Upper lobe of right lung (tissue), 1 donor: ENCODE results near the gene TNFRSF6B. TPM values are rescaled to one million over a fixed set of nuclear protein-coding genes. Genes with fewer than 3 reads are reported as not detected.
"Not testable (repeated sequence)": the region's sequence is repeated elsewhere in the genome, so short reads cannot be mapped to it uniquely, and the experiment has no call there.

Source experiments
- ATAC-seq: fragments of 200-7000 bp; cut with Tn5 transposase; one replicate; pipeline ENCODE4 v1.9.1; 2020; ENCODE audit warnings: mild to moderate bottlenecking, moderate library complexity
- DNase-seq: peaks from one replicate; pipeline ENCODE4 v3.0.0-alpha.2; 2020
- H3K27ac ChIP-seq: fragments of 200-600 bp; one replicate; pipeline ENCODE4 v1.8.0; 2022
- H3K27me3 ChIP-seq: fragments of 200-600 bp; one replicate; pipeline ENCODE4 v1.8.0; 2022; ENCODE audit warnings: mild to moderate bottlenecking
- H3K36me3 ChIP-seq: fragments of 200-600 bp; one replicate; pipeline ENCODE4 v1.8.0; 2022
- H3K4me1 ChIP-seq: fragments of 200-600 bp; one replicate; pipeline ENCODE4 v1.8.0; 2022
- H3K4me3 ChIP-seq: fragments of 200-600 bp; one replicate; pipeline ENCODE4 v1.8.0; 2022; ENCODE audit warnings: mild to moderate bottlenecking
- H3K9me3 ChIP-seq: fragments of 200-600 bp; one replicate; pipeline ENCODE4 v1.8.0; 2022
- intact Hi-C: fragments of 100-400 bp; cut with DNase I; formaldehyde crosslinking; loops from one replicate; pipeline ENCODE4 v1.11.0; 2022
- total RNA-seq: library from RNA; stranded (reverse); fragmentation: NEBNext Ultra II Directional; extraction: Animal tissue kit (Norgen Biotek cat#: 25700); gene quantifications from one replicate; pipeline ENCODE4 v1.2.1, GENCODE V29; 2021
- TF ChIP-seq, protein P1 (sequence below): fragments of 200-600 bp; IDR thresholded peaks from one replicate; pipeline ENCODE4 v1.8.0; 2022; ENCODE audit warnings: antibody characterized with exemption
- donor health status: DM: no; HTN: yes; CAD: no; lungs with severe emphysema.

The TNFRSF6B gene
- total RNA-seq, 1 donor from 2014 or later, result 14.4 TPM

DNA sequence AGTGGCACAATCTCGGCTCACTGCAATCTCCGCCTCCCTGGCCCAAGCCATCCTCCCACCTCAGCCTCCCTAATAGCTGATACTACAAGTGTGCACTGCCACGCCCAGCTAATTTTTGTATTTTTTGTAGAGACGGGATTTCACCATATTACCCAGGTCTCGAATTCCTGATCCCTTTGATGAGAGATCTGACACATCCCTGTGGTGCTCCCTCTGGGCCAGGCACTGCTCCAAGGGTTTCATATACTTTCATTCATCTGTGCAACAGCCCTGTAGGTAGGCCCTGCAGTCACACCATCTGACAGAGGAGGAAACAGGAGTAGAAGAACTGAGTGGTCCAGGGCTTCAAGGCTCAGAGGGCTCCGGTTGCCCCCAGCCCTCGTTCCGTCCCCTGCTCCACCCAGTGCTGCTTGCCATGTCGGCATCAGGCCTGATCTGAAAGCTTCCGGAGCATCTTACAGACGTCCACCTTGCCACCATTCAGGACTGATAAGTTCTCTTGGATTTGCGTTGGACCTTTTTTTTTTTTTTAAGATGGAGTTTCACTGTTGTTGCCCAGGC is 14.7 kb downstream of the TNFRSF6B start:
- peaks cover 47% of the 10 kb centered on the region for H3K36me3 ChIP-seq
- ATAC-seq, result no peak
- peaks cover 19% of the 10 kb centered on the region for H3K4me1 ChIP-seq
- TF ChIP-seq, protein P1, sequence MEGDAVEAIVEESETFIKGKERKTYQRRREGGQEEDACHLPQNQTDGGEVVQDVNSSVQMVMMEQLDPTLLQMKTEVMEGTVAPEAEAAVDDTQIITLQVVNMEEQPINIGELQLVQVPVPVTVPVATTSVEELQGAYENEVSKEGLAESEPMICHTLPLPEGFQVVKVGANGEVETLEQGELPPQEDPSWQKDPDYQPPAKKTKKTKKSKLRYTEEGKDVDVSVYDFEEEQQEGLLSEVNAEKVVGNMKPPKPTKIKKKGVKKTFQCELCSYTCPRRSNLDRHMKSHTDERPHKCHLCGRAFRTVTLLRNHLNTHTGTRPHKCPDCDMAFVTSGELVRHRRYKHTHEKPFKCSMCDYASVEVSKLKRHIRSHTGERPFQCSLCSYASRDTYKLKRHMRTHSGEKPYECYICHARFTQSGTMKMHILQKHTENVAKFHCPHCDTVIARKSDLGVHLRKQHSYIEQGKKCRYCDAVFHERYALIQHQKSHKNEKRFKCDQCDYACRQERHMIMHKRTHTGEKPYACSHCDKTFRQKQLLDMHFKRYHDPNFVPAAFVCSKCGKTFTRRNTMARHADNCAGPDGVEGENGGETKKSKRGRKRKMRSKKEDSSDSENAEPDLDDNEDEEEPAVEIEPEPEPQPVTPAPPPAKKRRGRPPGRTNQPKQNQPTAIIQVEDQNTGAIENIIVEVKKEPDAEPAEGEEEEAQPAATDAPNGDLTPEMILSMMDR, result no peak
- no peak overlapping the region for H3K4me3 ChIP-seq
- intact Hi-C loops, result no loop called here
- H3K27ac ChIP-seq, result no peak overlapping the region
- no peaks in the 10 kb centered on the region for H3K27me3 ChIP-seq
- DNase-seq, result no peak
- H3K9me3 ChIP-seq, result peaks cover 7% of the 10 kb centered on the region

DNA sequence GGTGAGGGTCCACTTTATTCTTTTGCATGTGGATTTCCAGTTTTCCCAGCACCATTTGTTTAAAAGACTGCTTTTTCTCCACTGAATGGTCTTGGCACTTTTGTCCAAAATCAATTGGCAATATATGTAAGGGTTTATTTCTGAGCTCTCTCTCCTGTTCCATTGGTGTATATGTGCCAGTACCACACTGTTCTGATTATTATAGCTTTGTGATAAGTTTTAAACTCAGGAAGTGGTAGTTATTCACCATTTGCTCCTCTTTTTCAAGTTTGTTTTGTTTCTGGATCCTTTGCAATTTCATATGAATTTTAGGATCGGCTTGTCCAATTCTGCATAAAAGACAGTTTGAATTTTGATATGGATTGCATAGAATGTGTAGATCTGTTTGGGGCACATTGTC is 15.7 kb downstream of the TNFRSF6B start:
- Histone ChIP-seq H3K27me3 (no peaks in the 10 kb centered on the region), H3K4me3 (no peak overlapping the region), H3K27ac (no peak overlapping the region), H3K9me3 (peaks cover 7% of the 10 kb centered on the region), H3K4me1 (peaks cover 12% of the 10 kb centered on the region), H3K36me3 (peaks cover 42% of the 10 kb centered on the region)
- ATAC-seq (no peak), DNase-seq (no peak)
- intact Hi-C loops, result no loop called here
- TF ChIP-seq, protein P1, result no peak

DNA sequence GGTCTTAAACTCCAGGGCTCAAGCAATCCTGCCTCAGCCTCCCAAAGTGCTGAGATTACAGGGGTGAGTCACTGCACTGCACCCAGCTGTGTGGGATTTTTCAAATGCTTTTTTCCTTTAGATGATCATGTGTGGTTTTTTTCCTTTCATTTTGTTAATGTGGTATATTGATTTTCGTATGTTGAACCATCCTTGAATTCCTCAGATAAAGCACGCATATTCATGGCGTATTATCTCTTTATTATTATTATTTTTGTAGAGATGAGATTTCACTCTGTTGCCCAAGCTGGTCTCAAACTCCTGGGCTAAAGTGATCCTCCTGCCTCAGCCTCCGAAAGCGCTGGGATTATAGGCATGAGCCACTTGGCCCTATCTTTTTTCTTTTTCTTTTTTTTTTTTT is 18.4 kb downstream of the TNFRSF6B start:
- ATAC-seq, result no peak
- intact Hi-C loops, result no loop called here
- Histone ChIP-seq H3K4me3 (no peak overlapping the region), H3K9me3 (peaks cover 7% of the 10 kb centered on the region), H3K4me1 (no peaks in the 10 kb centered on the region), H3K36me3 (peaks cover 45% of the 10 kb centered on the region), H3K27ac (no peak overlapping the region), H3K27me3 (no peaks in the 10 kb centered on the region)
- DNase-seq, result no peak
- TF ChIP-seq, protein P1, result no peak

DNA sequence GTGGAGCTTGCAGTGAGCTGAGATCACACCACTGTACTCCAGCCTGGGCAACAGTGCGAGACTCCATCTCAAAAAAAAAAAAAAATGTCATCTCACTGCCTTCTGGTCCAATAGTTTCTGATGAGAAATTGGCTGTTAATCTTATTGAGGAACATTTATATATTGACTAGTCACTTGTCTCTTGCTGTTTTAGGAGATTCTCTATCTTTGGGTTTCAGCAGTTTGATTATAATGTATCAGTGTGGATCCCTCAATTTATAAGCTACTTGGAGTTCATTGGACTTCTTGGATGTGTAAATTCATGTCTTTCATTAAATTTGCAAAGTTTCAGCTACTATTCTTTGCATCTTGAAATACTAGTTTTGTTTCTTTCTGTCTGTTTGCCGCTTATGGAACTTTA is 22.5 kb downstream of the TNFRSF6B start:
- H3K27ac ChIP-seq, result no peak overlapping the region
- DNase-seq (no peak), ATAC-seq (no peak)
- H3K9me3 ChIP-seq, result peaks cover 7% of the 10 kb centered on the region
- peaks cover 28% of the 10 kb centered on the region for H3K36me3 ChIP-seq
- TF ChIP-seq, protein P1, result no peak
- H3K4me3 ChIP-seq, result no peak overlapping the region
- H3K4me1 ChIP-seq, result no peaks in the 10 kb centered on the region
- no peaks in the 10 kb centered on the region for H3K27me3 ChIP-seq
- intact Hi-C loops, result no loop called here

DNA sequence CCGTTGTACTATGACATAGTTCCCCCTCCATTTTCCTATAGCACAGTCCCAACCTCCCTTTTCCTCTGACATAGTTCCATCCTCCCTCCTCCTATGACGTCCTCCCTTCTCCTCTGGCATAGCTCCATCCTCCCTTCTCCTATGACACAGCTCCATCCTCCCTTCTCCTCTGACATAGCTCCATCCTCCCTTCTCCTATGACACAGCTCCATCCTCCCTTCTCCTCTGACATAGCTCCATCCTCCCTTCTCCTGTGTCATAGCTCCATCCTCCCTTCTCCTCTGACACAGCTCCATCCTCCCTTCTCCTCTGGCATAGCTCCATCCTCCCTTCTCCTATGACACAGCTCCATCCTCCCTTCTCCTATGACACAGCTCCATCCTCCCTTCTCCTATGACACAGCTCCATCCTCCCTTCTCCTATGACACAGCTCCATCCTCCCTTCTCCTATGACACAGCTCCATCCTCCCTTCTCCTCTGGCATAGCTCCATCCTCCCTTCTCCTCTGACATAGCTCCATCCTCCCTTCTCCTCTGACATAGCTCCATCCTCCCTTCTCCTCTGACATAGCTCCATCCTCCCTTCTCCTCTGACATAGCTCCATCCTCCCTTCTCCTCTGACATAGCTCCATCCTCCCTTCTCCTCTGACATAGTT is 26.6 kb downstream of the TNFRSF6B start:
- DNase-seq, H3K4me3 ChIP-seq, H3K27me3 ChIP-seq, intact Hi-C loops, H3K4me1 ChIP-seq, ATAC-seq, H3K27ac ChIP-seq: not testable (repeated sequence)
- Histone ChIP-seq H3K36me3 (peaks cover 22% of the 10 kb centered on the region), H3K9me3 (peaks cover 12% of the 10 kb centered on the region)

DNA sequence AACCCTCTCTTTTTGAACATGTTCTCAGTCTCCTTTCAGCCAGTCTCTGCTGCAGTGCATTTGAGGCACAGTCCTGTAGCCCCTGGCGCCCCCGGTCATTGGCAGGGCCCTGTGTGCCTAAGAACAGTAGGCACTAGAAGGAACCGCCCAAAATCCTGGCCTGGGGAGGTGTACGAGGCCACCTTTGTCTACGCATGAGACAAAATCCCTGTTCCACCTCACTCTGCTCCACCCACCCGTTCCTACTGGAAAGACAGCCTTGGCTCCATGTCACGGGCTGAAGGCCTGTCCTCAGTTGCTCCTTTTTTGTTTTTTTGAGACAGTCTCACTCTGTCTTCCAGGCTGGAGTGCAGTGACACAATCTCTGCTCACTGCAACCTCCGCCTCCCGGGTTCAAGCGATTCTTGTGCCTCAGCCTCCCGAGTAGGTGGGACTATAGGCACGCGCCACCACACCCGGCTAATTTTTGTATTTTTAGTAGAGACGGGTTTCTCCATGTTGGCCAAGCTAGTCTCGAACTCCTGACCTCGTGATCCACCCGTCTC is 33.8 kb downstream of the TNFRSF6B start:
- ATAC-seq, H3K27ac ChIP-seq, intact Hi-C loops, H3K4me3 ChIP-seq, DNase-seq, H3K27me3 ChIP-seq, H3K9me3 ChIP-seq: not testable (repeated sequence)
- peaks cover 12% of the 10 kb centered on the region for H3K4me1 ChIP-seq
- H3K36me3 ChIP-seq, result peaks cover 18% of the 10 kb centered on the region
